ENCODE data around the gene CLCN2.
"Not testable (repeated sequence)": the region's sequence is repeated elsewhere in the genome, so short reads cannot be mapped to it uniquely, and the experiment has no call there.

The CLCN2 gene

GRCh38 chr3:184343200-184343876 lies 18.1 kb downstream of the CLCN2 start:
- DNase-seq, result no peak

DNA sequence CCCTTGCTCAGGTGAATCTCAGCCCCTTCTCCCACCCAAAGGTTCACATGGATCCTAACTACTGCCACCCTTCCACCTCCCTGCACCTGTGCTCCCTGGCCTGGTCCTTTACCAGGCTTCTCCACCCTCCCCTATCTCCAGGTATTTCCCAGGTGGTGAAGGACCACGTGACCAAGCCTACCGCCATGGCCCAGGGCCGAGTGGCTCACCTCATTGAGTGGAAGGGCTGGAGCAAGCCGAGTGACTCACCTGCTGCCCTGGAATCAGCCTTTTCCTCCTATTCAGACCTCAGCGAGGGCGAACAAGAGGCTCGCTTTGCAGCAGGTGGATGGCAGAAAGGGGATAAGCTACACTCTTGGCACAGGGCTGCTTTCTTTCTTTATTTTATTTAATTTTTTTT lies 19.5 kb downstream of the CLCN2 start:
- no peak for DNase-seq

- DNase-seq, result not testable (repeated sequence)
Measured at GRCh38 chr3:184339451-184340135, 21.8 kb downstream of the CLCN2 start.

DNA sequence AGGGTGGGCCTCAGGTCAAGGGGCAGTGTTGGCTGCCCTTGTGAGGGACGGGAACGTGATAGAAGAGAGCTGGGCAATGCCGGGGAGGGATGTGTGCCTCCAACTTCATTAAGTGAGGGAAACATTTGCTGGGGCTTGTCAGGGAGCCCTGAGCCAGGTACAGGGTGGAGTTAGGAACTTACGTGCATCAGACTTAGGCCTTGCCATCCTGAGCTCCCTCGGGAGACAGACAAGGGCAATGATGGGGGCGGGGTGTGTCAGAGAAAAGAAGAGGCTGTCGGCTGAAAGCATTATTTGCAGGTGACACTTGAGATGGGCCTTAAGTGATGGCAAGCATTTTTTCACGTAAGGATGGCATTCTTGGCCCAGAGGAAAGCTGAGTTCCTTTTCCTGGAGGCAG lies 22.4 kb downstream of the CLCN2 start:
- peak in 1 of 2 experiments; percentile 6 for DNase-seq

- DNase-seq, result peak; percentile 87 to 94
Measured at GRCh38 chr3:184338511-184338945, 22.9 kb downstream of the CLCN2 start.

DNA sequence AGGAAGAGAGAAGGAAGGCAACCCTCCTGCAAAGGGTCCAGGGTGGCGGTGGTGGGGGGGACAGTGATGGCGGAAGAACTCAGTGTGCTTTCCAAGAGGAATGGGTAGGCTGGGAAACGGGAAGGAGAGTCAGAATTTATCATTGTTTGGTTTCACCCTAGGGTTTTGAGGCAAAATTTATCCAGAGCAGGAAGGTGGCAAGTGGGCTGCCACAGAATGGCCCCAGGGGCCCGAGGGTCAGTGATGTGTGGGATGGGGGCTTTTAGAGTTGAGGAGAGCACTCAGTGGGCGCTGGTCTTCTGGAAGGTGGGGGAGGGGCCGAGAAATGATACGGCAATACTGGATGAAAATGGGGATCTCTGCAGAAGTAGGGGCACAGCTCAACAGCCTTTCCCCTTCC lies 23.4 kb downstream of the CLCN2 start:
- DNase-seq, result peak in 1 of 2 experiments; percentile 1

DNA sequence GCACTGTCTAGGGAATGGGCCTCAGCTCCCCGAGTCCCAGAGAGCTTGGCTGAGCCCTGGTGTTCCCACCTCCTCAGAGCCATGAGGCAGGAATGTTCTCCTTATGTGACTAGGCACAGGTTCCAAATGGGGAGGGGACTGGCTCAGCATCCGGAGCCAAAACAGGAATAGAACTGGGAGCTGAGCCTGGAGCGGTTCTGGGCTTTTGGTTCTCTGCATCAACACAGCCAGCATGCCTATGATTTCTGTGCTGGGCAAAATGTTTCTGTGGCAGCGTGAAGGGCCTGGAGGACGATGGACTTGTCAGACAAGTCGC lies 24.0 kb downstream of the CLCN2 start, which contains the start of gene FAM131A:
TSS of gene FAM131A (plus strand) at position 202 of the 316 bp plus-strand sequence. CDS start at position 233, 31 bp downstream.
- DNase-seq, result peak in 1 of 2 experiments; percentile 44

DNA sequence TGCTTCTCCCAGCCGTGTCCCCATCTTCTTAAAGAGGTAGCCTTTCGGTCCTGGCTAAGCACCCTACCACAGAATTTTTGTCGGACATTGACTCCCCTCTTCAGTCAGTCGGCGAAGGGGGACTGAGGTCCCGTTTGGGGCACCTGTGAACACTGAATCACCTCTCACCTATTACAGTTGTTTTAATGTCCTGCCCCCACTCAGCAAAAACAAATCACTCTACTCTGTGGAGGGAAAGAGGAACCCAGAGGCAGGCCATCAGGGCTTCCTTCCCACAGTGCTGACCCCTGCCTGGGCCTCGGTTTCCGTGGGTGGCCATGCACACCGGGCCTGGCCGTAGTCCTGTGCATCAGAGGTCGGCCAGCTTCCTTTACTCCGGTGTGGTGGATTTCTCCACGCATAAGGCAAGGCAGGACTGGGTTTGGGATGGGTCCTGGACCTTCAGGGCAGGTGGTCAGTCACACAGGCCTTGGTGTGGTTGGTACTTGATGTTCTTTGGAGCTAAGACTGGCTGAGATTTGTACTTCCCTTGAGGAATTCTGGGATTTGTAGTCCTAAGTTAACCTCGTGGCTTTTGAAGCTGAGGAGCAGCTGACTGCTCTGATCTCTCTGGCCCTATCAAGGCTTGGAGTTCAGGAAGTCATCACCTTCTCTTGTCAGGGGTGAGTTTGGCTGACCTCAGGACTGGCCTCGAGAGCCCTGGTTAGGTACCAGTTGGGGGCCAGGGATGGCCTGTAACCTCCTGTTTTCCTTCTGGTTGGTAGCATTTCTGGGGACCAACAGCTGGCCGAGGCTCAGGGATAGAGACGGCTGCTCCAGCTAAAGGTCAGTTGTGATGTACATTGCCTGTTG lies 24.6 kb downstream of the CLCN2 start:
- DNase-seq, result peak; percentile 43 to 76

- DNase-seq, result peak; percentile 42 to 62
Measured at GRCh38 chr3:184335661-184336546, 25.5 kb downstream of the CLCN2 start.

- DNase-seq, result peak in 1 of 2 experiments; percentile 36
Measured at GRCh38 chr3:184335291-184335660, 26.1 kb downstream of the CLCN2 start.

DNA sequence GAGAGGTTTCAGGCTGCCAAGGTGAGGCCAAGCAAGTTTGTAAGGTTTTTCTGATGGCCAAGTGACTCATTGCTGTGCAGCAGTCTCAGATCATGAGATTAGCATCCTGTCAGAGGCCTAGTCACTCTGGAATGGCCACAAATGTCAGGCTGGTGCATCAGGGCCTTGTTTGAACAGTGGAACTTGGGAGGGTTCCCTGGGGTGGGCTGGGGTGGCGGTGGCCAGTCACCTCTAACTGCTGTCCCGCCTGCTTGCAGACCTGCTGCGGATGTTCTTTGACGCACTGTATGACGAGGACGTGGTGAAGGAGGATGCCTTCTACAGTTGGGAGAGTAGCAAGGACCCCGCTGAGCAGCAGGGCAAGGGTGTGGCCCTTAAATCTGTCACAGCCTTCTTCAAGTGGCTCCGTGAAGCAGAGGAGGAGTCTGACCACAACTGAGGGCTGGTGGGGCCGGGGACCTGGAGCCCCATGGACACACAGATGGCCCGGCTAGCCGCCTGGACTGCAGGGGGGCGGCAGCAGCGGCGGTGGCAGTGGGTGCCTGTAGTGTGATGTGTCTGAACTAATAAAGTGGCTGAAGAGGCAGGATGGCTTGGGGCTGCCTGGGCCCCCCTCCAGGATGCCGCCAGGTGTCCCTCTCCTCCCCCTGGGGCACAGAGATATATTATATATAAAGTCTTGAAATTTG lies 26.8 kb downstream of the CLCN2 start:
- DNase-seq, result no peak

DNA sequence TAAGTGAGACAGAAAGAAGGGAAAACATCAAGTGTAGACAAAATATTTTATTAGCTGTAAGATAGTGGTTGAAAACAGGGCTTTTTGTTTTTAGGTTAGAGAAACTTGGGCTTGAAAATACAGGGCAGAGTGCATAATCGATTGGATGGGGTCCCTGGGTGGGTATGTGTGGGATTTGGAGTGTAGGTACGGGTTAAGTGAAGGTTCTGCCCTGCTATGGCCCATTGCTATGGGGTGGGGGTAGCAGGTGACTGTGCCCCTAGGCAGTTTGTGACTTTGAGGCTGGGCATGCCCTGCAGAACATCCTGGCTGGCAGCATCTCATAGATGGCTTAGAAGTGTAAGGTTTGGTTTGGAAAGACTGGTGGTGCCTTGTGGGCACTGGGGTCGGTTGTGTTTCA lies 27.7 kb downstream of the CLCN2 start:
- no peak for DNase-seq

DNA sequence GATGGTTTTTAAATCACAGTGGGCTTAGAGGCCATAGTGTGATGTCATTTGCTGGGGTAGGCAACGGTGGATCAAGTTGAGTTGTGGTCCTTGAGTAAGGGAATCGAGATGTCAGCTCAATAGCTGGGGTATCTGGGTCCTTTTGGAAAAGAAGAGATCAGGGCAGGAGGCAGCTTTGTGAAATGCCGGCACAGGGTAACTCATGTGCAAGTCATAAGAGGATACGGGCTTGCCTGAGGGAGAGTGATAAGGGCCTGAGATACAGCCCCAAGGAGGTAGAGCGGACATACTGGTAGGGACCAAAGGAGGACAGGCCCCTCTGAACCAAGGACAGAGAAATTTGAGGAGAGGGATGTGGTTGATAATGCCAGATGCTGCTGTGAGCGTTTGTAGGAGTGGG lies 28.2 kb downstream of the CLCN2 start:
- DNase-seq, result no peak

GRCh38 chr3:184332370-184333090 lies 28.9 kb downstream of the CLCN2 start:
- no peak for DNase-seq

DNA sequence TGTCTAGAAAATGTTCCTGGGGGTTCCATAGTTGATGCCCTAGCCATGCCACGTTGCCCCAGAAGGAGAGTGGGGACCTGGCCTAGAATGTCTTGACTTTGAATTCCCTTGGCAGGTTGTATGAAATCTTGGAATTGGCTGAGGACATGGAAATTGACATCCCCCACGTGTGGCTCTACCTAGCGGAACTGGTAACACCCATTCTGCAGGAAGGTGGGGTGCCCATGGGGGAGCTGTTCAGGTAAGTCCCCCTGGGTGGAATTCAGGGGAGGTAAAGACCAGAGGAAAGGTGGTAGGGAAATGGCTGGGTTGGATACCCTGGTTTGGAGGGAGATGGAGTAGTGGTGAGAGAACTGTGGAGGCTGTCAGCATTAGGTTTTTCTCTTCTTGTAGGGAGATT lies 32.9 kb downstream of the CLCN2 start:
- DNase-seq, result no peak

GRCh38 chr3:184327171-184327570 lies 34.2 kb downstream of the CLCN2 start:
- DNase-seq, result no peak

DNA sequence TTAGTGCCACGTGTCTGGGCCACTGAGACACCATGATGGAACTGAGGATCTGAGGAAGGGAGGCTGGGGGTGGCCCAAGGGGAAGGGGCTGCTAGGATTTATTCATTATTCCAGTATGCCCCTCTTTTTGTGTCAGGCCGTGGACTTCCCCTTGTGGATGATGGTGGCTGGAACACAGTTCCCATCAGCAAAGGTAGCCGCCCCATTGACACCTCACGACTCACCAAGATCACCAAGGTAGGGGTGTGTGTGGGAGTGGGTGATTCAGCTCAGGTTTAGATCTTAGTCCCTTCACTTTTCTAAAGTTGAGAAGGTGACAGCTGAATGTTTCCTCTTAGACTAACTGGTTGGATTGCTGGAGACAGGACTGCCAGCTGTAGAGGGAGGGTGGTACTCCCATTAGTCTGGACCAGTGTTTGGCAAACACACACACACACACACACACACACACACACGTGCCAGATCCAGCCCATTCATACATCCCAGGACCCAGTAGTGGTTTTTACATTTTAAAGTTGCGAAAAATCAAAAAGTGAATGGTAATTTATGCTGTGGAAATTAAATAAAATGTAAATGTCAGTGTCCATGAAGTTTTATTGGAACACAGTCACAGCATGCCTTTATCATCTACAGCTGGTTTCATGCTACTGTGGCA lies 35.6 kb downstream of the CLCN2 start:
- DNase-seq, result no peak

- no peak for DNase-seq
Measured at GRCh38 chr3:184325269-184325668, 36.1 kb downstream of the CLCN2 start.

DNA sequence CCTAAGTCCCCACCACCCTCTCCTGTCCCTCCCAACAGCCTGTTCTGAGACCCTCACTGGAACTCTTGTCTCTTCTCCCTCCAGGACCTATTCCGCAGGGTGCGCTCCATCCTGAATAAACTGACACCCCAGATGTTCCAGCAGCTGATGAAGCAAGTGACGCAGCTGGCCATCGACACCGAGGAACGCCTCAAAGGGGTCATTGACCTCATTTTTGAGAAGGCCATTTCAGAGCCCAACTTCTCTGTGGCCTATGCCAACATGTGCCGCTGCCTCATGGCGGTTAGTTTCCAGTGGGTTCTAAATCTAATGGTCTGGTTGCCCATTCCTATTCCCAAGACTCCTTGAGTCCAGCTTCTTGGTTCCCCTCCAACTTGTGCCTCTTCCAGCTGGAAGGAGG lies 37.7 kb downstream of the CLCN2 start:
- no peak for DNase-seq

DNA sequence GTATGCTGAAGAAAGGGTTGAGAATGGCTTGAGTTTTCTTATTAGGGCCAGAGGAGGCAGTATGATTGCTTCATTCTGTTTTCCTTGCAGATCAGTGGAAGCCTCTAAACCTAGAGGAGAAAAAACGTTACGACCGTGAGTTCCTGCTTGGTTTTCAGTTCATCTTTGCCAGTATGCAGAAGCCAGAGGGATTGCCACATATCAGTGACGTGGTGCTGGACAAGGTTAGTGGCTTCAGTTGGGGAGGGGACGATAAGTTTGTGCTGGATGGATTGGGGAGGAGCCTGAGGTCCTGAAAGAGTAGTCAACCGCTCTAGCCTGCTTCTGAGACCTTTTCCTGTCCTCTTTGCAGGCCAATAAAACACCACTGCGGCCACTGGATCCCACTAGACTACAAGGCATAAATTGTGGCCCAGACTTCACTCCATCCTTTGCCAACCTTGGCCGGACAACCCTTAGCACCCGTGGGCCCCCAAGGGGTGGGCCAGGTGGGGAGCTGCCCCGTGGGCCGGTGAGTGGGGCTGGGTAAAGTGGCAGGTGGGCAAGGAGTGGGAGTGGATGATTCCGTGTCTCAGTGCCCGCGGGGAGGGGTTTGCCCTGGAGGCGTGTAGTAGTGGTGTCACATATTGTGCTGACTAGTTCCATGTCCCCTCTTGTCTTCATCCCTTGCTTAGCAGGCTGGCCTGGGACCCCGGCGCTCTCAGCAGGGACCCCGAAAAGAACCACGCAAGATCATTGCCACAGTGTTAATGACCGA lies 38.5 kb downstream of the CLCN2 start:
- DNase-seq, result no peak

Data from SHP77 (cell line).